IMR-90 (cell line): Measurements from ENCODE around the gene MTF2.

Source experiments
- BHLHE40 ChIP-seq: fragments of 150-350 bp; IDR thresholded peaks from 2 replicates; pipeline ENCODE4 v1.6.1; 2016; ENCODE audit warnings: mild to moderate bottlenecking, low read depth, low read length
- CTCF ChIP-seq: conservative IDR thresholded peaks from 2 replicates; pipeline ENCODE4 v1.5.1; 2012; ENCODE audit warnings: mild to moderate bottlenecking, low read depth, low read length, improper control_type of control experiment
- ELK1 ChIP-seq: fragments of 150-350 bp; IDR thresholded peaks from 2 replicates; pipeline ENCODE4 v1.6.1; 2016; ENCODE audit warnings: low read depth, mild to moderate bottlenecking, low read length, moderate library complexity, borderline replicate concordance
- MAFK ChIP-seq: IDR thresholded peaks from 2 replicates; pipeline ENCODE4 v1.6.1; 2012; ENCODE audit warnings: low read depth, low read length, improper control_type of control experiment
- POLR2A ChIP-seq: IDR thresholded peaks from 2 replicates; pipeline ENCODE4 v1.6.1; 2012; ENCODE audit warnings: mild to moderate bottlenecking, low read depth, low read length
- RAD21 ChIP-seq: IDR thresholded peaks from 2 replicates; pipeline ENCODE4 v1.6.1; 2012; ENCODE audit warnings: low read length, improper control_type of control experiment
- RFX5 ChIP-seq: IDR thresholded peaks from 2 replicates; pipeline ENCODE4 v1.8.0; 2012; ENCODE audit warnings: low read depth, mild to moderate bottlenecking, low read length, moderate library complexity
- SMC3 ChIP-seq: fragments of 150-350 bp; IDR thresholded peaks from 2 replicates; pipeline ENCODE4 v1.6.1; 2016; ENCODE audit warnings: low read depth, mild to moderate bottlenecking, antibody characterized with exemption, low read length, moderate library complexity
- USF2 ChIP-seq: fragments of 150-350 bp; IDR thresholded peaks from 2 replicates; pipeline ENCODE4 v1.6.1; 2017; ENCODE audit warnings: mild to moderate bottlenecking, antibody characterized with exemption, low read length, low read depth

- no peak for TF ChIP-seq USF2
- no peak for TF ChIP-seq CTCF
- TF ChIP-seq RFX5: no peak
- no peak for TF ChIP-seq MAFK
- TF ChIP-seq POLR2A: no peak
- no peak for TF ChIP-seq BHLHE40
- no peak for TF ChIP-seq ELK1
- TF ChIP-seq SMC3: no peak
- no peak for TF ChIP-seq RAD21
Observed at GRCh38 chr1:93129507-93130099, 50.5 kb downstream of the MTF2 start.
